Breast epithelium (tissue), 4 donors: Measurements from ENCODE around the gene ACOT9. TPM values are rescaled to one million over a fixed set of nuclear protein-coding genes. Genes with fewer than 3 reads are reported as not detected.
A peak's percentile ranks its signal among the peaks of the same experiment; 100 is the strongest.

Experiments
- DNase-seq, 2 donors: peaks; one replicate each; pipeline ENCODE4 v3.0.0-alpha.2; 2019; ENCODE audit warnings: low spot score in 2 of 2
- H3K27ac ChIP-seq, 2 donors: fragments of 200-600 bp; sonication (generic) in 1 of 2; one replicate each; pipeline ENCODE4 v1.5.1; 2016 to 2019; ENCODE audit warnings: mild to moderate bottlenecking in 1 of 2
- H3K27me3 ChIP-seq, 2 donors: fragments of 200-600 bp; sonication (generic) in 1 of 2; one replicate each; pipeline versions ENCODE4 v1.5.1 to v1.6.0; 2017 to 2019; ENCODE audit warnings: control low read depth in 1 of 2, mild to moderate bottlenecking in 1 of 2
- H3K36me3 ChIP-seq: fragments of 200-600 bp; one replicate; pipeline ENCODE4 v1.5.1; 2019
- H3K4me1 ChIP-seq, 2 donors: fragments of 200-600 bp; sonication (generic); one replicate each; pipeline ENCODE4 v1.5.1; 2016 to 2019; ENCODE audit warnings: control low read depth in 1 of 2
- H3K4me3 ChIP-seq, 3 donors: fragments of 200-600 bp; sonication (generic); 1 replicate in 2 of 3; 2 replicates in 1 of 3; pipeline ENCODE4 v1.5.1; 2016 to 2019; ENCODE audit warnings: mild to moderate bottlenecking in 3 of 3, moderate library complexity in 2 of 3
- H3K9me3 ChIP-seq, 2 donors: fragments of 200-600 bp; sonication (generic) in 1 of 2; one replicate each; pipeline ENCODE4 v1.5.1; 2016 to 2019; ENCODE audit warnings: control low read depth in 1 of 2
- POLR2A ChIP-seq: fragments of 450-650 bp; IDR thresholded peaks from one replicate; pipeline ENCODE4 v1.6.1; 2016; ENCODE audit warnings: antibody characterized with exemption, mild to moderate bottlenecking, moderate library complexity
- POLR2AphosphoS5 ChIP-seq, 3 donors: sonication (generic); formaldehyde crosslinking; IDR thresholded peaks; one replicate each; pipeline ENCODE4 v1.6.1; 2017; ENCODE audit warnings: antibody characterized with exemption in 3 of 3
- intact Hi-C: fragments of 100-400 bp; cut with DNase I; formaldehyde crosslinking; loops from one replicate; pipeline ENCODE4 v1.15.1; 2023; ENCODE audit warnings: low total_unique reads
- total RNA-seq, 3 donors: library from RNA; depleted of rRNA; stranded (reverse); fragments of >200 nt; gene quantifications; one replicate each; pipeline ENCODE4 v1.1.0, GENCODE V29; 2016
- TF ChIP-seq, protein P1 (sequence below), 3 donors: fragments of 450-650 bp; IDR thresholded peaks; one replicate each; pipeline ENCODE4 v1.5.1; 2016 to 2017; ENCODE audit warnings: antibody characterized with exemption in 3 of 3, mild to moderate bottlenecking in 3 of 3, moderate library complexity in 3 of 3

The ACOT9 gene
- total RNA-seq, 3 donors from 2014 or later = 38.7 to 42.3 (median 41.0) TPM

GRCh38 chrX:23764188-23764984 is 21.3 kb upstream of the ACOT9 start:
- intact Hi-C loops = no loop called here
- peaks cover 0 to 10% of the 10 kb centered on the region in 2 donors for H3K27me3 ChIP-seq
- no peak overlapping the region for H3K4me3 ChIP-seq
- H3K36me3 ChIP-seq = no peaks in the 10 kb centered on the region
- peaks cover 0 to 11% of the 10 kb centered on the region in 2 donors for H3K9me3 ChIP-seq
- no peak for DNase-seq
- H3K27ac ChIP-seq = no peak overlapping the region
- TF ChIP-seq, protein P1, sequence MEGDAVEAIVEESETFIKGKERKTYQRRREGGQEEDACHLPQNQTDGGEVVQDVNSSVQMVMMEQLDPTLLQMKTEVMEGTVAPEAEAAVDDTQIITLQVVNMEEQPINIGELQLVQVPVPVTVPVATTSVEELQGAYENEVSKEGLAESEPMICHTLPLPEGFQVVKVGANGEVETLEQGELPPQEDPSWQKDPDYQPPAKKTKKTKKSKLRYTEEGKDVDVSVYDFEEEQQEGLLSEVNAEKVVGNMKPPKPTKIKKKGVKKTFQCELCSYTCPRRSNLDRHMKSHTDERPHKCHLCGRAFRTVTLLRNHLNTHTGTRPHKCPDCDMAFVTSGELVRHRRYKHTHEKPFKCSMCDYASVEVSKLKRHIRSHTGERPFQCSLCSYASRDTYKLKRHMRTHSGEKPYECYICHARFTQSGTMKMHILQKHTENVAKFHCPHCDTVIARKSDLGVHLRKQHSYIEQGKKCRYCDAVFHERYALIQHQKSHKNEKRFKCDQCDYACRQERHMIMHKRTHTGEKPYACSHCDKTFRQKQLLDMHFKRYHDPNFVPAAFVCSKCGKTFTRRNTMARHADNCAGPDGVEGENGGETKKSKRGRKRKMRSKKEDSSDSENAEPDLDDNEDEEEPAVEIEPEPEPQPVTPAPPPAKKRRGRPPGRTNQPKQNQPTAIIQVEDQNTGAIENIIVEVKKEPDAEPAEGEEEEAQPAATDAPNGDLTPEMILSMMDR (IDR thresholded peaks at IDR 0.05) = no peak
- TF ChIP-seq POLR2AphosphoS5 (IDR thresholded peaks at IDR 0.05) (no peak), POLR2A (no peak)
- H3K4me1 ChIP-seq = no peaks in the 10 kb centered on the region

GRCh38 chrX:23759821-23760220 is 16.7 kb upstream of the ACOT9 start:
- intact Hi-C loops = no loop called here
- TF ChIP-seq, protein P1 (IDR thresholded peaks at IDR 0.05) = no peak
- no peak for TF ChIP-seq POLR2A
- no peak for TF ChIP-seq POLR2AphosphoS5 (IDR thresholded peaks at IDR 0.05)
- H3K27ac ChIP-seq = no peak overlapping the region
- no peaks in the 10 kb centered on the region for H3K36me3 ChIP-seq
- H3K4me3 ChIP-seq = no peak overlapping the region
- no peaks in the 10 kb centered on the region for H3K4me1 ChIP-seq
- peaks cover 0 to 11% of the 10 kb centered on the region in 2 donors for H3K27me3 ChIP-seq
- no peak for DNase-seq
- H3K9me3 ChIP-seq = peaks cover 0 to 11% of the 10 kb centered on the region in 2 donors

DNA sequence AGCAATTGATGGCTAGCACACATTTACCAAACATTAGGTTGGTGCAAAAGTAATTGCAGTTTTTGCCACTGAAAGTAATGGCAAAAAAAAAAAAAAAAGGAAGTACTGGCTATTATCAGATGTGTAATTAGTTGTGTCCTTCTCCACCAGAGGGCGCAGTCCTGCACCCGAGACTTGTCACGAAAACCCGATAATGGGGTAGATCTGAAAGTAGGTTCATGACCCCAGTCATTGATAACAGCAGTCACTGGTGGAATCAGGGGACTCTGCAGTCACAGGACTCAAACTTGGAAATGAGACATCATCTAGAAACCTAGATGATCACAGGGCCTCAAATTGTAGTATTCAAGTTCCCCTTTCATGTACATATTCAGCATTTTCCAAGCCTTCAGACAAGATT is 13.1 kb upstream of the ACOT9 start:
- no peak for DNase-seq
- H3K4me3 ChIP-seq = no peak overlapping the region
- H3K4me1 ChIP-seq = no peaks in the 10 kb centered on the region
- no peaks in the 10 kb centered on the region for H3K36me3 ChIP-seq
- TF ChIP-seq, protein P1 (IDR thresholded peaks at IDR 0.05) = peak in 1 of 3 donors; percentile 27
- TF ChIP-seq POLR2A = no peak
- H3K27ac ChIP-seq = no peak overlapping the region
- peaks cover 0 to 19% of the 10 kb centered on the region in 2 donors for H3K27me3 ChIP-seq
- intact Hi-C loops = no loop called here
- H3K9me3 ChIP-seq = no peaks in the 10 kb centered on the region

- Histone ChIP-seq H3K4me1 (no peaks in the 10 kb centered on the region), H3K27ac (no peak overlapping the region), H3K4me3 (no peak overlapping the region), H3K36me3 (no peaks in the 10 kb centered on the region), H3K27me3 (peaks cover 0 to 23% of the 10 kb centered on the region in 2 donors), H3K9me3 (no peaks in the 10 kb centered on the region)
- intact Hi-C loops = no loop called here
- no peak for DNase-seq
- TF ChIP-seq POLR2AphosphoS5 (IDR thresholded peaks at IDR 0.05) (no peak), POLR2A (no peak)
- TF ChIP-seq, protein P1 (IDR thresholded peaks at IDR 0.05) = no peak
Observed at GRCh38 chrX:23754664-23755063, 11.6 kb upstream of the ACOT9 start.

DNA sequence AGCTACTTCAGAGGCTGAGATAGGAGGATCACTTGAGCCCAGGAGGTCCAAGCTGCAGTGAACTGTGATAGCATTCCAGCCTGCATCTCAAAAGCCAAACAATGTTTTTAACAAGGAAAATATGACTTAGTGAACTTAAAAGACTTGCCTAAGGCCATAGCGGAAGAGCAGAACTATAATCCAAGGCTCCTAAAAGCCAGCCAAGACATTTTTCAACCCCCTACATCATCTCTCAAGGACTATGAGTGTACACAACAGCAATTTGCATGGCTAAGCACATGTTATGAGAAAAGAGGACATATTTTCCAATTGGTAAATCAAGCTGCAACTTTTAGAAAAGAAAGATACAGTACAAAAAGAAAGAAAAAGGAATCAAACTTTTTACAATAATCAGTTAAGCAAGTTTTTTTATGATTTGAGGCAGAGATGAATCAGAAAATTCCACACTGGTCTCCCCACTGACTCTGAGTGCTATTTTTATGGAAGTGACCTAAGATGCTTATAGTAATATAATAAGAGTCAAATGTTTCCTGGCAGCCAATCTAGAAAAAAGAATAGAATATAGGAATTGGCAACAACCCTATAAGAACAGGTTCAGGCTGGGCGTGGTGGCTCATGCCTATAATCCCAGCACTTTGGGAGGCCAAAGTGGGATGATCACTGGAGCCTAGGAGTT is 9.8 kb upstream of the ACOT9 start:
- intact Hi-C loops = no loop called here
- Histone ChIP-seq H3K4me1 (no peaks in the 10 kb centered on the region), H3K9me3 (no peaks in the 10 kb centered on the region), H3K27me3 (peaks cover 0 to 31% of the 10 kb centered on the region in 2 donors), H3K27ac (peak overlapping the region in 1 of 2 donors; percentile 7), H3K36me3 (no peaks in the 10 kb centered on the region), H3K4me3 (no peak overlapping the region)
- DNase-seq = no peak
- TF ChIP-seq POLR2A (no peak), POLR2AphosphoS5 (IDR thresholded peaks at IDR 0.05) (no peak)
- TF ChIP-seq, protein P1 (IDR thresholded peaks at IDR 0.05) = no peak
